Measurements from ENCODE around the gene EDEM3.
A peak's percentile ranks its signal among the peaks of the same experiment; 100 is the strongest.

Gene EDEM3

DNA sequence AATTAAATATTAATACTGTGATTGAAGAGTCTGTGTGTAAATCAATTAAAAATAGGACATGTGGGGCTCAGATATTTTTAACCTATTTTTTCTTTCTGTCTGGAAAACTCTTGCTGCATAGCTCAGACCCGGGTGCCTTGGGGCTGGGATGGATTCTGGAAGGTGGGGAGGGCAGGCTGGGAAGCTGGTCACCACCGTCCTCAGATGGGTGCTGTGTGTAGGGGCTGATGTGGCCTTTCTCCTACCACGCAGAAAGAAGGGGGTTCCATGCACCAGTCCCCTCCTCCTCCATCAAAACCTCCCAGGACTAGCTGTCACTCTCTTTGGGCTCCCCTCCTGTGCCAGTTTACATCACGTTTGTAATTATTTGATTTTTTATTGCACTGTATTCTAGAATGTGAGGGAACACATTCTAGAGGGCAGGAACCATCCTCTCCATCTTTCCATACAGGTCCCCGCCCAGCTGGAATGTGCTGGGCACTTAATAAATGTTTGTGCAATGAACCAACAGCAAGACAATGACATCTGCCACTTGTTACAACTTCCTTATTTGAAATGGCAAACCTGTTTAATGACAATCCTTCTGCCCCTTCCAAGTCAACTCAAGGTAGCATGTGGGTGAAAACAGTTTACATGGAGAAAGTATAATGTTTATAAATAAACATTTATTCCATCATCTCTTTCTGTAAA is 104.3 kb downstream of the EDEM3 start:
- DNase-seq (ENCODE audit: low read depth, low spot score): no peak
- H3K4me3 ChIP-seq (ENCODE audit: low read length): no peak overlapping the region

- no peak for DNase-seq (ENCODE audit: low read depth, low spot score)
- no peak overlapping the region for H3K4me3 ChIP-seq (ENCODE audit: low read length)
Observed at GRCh38 chr1:184649451-184649888, 105.2 kb downstream of the EDEM3 start.

- DNase-seq (ENCODE audit: low read depth, low spot score): no peak
- H3K4me3 ChIP-seq (ENCODE audit: low read length): no peak overlapping the region
Observed at GRCh38 chr1:184648856-184649201, 105.8 kb downstream of the EDEM3 start.

- DNase-seq (ENCODE audit: low read depth, low spot score): peak; percentile 83
Observed at GRCh38 chr1:184648160-184648855, 106.3 kb downstream of the EDEM3 start.

DNA sequence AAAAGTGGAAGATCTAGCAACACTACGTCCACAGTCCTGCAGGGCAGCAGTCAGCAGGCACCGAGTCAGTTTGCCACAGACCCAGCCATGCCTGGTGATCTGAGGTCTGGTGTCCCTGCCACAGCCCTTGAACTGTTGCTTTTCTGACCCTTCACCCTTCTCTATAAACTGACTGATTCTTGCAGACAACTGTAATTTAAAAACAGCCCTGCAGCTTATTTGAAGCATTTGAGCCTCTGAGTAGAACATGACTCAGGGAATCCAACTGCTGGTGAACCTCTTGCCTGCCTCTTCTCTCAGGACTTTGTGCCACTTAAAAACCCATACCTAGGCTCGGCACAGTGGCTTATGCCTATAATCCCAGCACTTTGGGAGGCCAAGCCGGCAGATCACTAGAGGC is 107.2 kb downstream of the EDEM3 start:
- H3K4me3 ChIP-seq (ENCODE audit: low read length): no peak overlapping the region
- no peak for DNase-seq (ENCODE audit: low read depth, low spot score)

More at GRCh38 chr1:184648160-184648855, 106.3 kb downstream of the EDEM3 start:
- H3K4me3 ChIP-seq (ENCODE audit: low read length): no peak overlapping the region

DNA sequence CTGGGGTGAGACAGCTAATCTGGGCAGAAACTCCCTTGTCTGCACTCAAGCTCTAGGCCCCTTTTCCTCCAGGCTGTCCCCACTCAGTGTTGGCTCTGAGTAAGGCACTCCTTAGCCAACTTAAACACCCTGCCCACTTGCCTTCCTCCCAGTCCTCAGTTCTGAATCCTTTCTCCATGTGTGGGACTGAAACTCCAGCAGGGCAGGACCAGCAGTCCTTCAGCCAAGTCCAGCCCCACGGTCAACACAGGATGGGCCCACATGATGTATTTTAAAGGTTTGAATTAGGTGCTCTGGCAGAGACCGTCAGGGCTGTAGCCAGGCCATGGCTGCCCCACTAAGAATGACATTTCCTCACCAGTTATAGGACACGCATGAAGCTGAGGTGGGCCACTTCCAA is 107.8 kb downstream of the EDEM3 start:
- no peak overlapping the region for H3K4me3 ChIP-seq (ENCODE audit: low read length)
- DNase-seq (ENCODE audit: low read depth, low spot score): no peak

DNA sequence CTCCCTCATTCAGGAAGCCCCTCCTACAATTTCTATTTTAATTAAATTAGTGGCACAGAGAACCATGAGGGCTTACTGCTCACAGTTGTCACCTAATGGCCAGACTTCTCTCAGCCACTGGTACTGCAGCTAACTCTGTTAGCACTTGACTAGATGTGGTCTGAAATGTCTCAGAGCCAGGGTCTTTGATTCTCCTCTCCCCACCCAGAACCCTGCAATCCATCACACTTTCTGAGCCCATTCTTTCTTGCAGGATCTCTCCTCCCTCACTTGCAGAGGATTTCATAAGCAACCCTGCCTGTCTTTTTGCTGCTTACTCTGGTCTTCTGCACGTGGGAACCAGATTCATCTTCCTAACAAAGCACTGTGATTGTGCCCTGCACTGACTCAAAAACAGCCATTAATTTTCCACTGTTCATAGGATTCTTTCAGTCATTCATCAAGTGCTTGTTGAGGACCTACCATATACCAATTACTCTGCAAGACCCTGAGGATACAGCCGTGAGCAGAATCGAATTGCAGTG is 108.4 kb downstream of the EDEM3 start:
- H3K4me3 ChIP-seq (ENCODE audit: low read length): no peak overlapping the region
- DNase-seq (ENCODE audit: low read depth, low spot score): no peak

GRCh38 chr1:184644771-184645170 is 109.9 kb downstream of the EDEM3 start:
- DNase-seq (ENCODE audit: low read depth, low spot score): peak; percentile 56
- H3K4me3 ChIP-seq (ENCODE audit: low read length): no peak overlapping the region

- DNase-seq (ENCODE audit: low read depth, low spot score): no peak
- H3K4me3 ChIP-seq (ENCODE audit: low read length): no peak overlapping the region
Observed at GRCh38 chr1:184643661-184644060, 111.0 kb downstream of the EDEM3 start.

- DNase-seq (ENCODE audit: low read depth, low spot score): no peak
- H3K4me3 ChIP-seq (ENCODE audit: low read length): no peak overlapping the region
Observed at GRCh38 chr1:184641894-184642293, 112.8 kb downstream of the EDEM3 start.

- no peak for DNase-seq (ENCODE audit: low read depth, low spot score)
- H3K4me3 ChIP-seq (ENCODE audit: low read length): no peak overlapping the region
Observed at GRCh38 chr1:184640505-184640904, 114.2 kb downstream of the EDEM3 start.
